Bone marrow (tissue), 2 donors: Measurements from ENCODE around the gene HSPA1B.
"Not testable (repeated sequence)": the region's sequence is repeated elsewhere in the genome, so short reads cannot be mapped to it uniquely, and the experiment has no call there.

ENCODE experiments used
- DNase-seq, 2 donors: peaks; one replicate each; lab custom pipeline; 2025; lab: John Stamatoyannopoulos, UW

Gene HSPA1B

DNA sequence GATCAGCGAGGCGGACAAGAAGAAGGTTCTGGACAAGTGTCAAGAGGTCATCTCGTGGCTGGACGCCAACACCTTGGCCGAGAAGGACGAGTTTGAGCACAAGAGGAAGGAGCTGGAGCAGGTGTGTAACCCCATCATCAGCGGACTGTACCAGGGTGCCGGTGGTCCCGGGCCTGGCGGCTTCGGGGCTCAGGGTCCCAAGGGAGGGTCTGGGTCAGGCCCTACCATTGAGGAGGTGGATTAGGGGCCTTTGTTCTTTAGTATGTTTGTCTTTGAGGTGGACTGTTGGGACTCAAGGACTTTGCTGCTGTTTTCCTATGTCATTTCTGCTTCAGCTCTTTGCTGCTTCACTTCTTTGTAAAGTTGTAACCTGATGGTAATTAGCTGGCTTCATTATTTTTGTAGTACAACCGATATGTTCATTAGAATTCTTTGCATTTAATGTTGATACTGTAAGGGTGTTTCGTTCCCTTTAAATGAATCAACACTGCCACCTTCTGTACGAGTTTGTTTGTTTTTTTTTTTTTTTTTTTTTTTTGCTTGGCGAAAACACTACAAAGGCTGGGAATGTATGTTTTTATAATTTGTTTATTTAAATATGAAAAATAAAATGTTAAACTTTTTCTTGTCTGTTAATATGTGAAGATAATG is 2.2 kb downstream of the HSPA1B start:
- peak in 1 of 2 donors; percentile 54 for DNase-seq

DNA sequence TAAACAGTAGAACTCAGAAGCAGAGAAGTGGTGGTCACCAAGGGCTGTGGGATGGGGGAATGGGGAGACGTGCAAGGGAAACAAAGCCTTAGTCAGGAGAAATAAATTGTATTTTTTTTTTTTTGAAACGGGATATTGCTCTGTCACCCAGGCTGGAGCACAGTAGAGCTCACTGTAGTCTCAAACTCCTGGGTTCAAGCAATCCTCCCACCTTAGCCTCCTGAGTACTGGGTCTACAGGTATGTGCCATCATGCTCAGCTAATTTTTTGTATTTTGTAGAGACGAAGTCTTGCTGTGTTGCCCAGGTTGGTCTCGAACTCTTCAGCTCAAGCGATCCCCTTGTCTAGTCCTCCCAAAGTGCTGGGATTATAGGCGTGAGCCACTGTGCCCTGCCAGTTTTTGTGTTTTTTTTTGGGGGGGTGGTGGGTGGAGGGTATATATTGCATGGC is 3.4 kb downstream of the HSPA1B start:
- no peak for DNase-seq

DNA sequence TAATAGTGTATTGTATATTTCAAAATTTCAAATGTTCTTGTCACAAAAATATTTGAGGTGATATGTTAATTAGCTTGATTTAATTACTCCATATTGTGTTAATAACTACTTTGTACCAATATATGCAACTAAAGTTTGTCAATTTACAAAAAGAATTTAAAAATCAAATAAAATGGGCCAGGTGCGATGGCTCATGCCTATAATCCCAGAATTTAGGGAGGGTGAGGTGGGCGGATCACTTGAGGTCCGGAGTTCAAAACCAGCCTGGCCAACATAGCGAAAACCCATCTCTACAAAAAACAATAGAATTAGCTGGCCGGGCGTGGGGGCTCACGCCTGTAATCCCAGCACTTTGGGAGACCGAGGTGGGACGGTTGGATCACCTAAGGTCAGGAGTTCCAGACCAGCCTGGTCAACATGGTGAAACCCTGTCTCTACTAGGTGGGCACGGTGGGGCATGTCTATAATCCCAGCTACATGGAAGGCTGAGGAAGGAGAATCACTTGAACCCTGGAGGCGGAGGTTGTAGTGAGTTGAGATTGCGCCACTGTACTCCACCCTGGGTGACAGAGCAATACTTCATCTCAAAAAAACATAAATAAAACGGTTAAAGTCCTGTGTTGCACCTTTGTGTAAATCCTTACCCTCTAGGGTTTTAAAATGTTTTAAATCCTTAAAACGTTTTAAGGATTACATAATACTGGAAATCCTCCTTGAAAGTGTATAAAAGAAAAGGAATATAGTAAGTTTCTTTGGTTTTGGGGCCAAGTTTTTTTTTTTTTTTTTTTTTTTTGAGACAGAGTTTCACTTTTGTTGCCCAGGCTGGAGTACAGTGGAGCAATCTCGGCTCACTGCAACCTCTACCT is 4.0 kb downstream of the HSPA1B start:
- DNase-seq, result no peak

DNA sequence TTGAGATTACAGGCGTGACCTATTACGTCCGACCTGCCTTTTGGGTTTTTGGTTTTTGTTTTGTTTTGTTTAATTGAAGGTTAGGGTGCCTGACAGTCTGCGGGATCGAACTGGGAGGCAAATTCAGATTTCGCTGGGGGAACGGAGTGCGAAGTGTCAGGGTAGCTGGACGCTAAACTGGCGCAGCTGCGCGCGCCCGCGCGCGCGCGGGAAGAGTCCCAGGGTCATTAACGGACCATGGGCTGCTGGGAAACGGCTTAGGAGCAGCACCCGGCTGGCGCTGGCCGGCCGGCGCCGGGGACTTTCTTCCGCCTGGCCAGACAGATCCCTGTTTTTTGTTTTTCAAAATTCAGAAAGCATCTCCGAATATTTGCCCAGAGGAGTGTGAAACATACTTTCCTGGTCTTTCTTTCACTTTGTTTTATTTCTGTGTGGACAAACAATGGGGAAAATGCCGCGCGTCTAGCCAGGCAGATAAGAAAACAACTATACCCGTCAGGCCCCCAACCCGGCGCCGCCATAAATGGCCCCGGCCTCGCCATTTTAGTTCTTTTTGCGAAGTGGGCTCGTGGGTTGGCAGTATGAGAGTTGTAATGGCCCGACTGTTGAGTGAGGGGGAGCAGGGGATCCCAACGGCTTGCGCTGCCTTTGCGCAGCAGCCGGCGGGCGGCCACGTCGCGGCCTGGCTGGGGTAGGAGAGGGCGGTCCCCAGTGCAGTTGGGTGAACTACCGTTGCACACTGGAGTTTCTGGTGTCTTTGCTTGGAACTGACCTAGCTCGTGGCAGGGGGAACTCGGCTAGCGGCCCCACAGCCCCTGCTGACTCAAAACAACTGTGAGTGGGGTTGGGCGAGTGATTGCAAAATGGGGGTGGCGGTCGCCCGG is 7.1 kb downstream of the HSPA1B start:
- DNase-seq, result peak; percentile 80 to 84

DNA sequence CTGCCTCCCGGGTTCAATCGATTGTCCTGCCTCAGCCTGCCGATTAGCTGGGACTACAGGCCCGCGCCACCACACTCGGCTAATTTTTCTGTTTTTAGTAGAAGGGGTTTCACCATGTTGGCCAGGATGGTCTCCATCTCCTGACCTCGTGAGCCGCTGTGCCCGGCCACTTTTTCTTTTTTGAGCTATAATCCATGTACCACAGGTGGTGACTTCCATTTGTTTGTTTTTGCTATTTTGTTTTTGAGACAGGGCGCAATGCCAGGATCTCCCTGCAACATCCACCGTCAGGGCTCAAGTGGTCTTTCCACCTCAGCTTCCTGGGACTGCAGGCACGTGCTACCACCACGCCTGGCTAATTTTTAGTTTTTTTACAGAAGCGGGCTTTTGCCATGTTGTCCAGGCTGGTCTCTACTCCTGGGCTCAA is 8.5 kb downstream of the HSPA1B start:
- DNase-seq, result no peak

DNA sequence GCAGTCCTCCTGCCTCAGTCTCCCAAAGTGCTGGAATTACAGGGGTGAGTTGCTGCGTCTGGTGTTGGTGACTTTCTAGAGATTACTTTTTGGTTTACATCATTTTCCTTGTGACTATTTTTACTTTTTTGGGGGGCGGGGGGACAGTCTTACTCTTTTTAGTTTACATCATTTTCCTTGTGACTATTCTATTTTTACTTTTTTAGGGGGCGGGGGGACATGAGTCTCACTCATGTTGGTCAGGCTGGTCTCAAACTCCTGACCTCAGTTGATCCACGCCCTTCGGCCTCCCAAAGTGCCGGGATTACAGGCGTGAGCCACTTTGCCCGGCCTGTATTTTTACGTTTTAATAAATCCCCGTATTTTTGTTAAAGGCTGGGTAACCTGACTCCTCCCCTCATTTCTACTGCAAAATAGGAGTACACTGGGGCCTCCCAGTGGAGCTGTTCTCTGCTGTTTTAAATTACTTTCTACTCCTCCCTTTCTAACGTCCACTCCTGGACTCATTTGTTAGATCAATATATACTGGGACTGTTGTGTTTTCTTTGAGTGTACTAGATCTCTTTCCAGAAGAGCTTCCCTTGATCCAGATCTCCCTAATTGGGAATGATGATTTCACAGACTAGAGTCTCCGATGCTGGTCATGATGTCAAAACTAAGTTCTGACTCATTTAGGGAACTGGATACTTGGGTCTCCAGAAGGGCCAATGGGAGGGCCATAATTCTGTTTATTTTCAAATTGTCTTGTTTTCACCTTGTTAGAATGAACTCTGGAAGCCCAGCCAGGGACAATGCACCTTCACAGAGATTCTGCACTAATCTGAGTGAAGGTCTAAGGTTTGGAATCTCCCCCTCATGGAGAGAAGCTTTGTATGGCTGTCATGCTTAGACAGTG is 9.2 kb downstream of the HSPA1B start:
- no peak for DNase-seq

DNA sequence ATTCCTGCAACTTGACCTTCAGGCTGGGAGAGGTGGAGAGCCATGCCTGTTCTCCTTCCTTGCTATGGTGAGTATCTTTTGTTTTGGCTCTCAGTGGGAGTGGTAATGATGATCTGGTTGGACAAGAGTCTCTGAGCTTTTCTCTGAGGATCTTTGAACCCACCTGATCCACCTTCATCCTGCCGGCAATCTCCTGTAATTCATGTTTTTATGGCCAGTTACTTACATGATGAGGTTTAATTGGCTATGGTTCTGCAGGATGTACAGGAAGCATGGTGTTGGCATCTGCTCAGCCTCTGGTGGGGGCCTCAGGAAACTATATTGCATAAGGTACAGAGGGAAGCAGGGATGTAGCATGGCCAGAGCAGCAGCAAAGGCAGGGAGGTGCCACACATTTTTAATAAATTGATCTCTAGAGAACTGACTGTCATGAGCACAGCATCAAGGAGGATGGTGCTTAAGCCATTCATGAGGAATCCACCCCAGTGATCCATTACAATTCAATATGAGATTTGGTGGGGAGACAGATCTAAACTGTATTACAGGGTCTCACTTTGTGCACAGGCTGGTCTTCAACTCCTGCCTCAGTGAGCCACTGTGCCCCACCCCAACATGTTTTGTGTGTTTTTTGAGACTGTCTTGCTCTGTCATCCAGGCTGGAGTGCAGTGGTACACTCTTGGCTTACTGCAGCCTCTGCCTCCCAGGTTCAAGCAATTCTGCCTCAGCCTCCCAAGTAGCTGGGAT is 10.0 kb downstream of the HSPA1B start:
- no peak for DNase-seq

DNA sequence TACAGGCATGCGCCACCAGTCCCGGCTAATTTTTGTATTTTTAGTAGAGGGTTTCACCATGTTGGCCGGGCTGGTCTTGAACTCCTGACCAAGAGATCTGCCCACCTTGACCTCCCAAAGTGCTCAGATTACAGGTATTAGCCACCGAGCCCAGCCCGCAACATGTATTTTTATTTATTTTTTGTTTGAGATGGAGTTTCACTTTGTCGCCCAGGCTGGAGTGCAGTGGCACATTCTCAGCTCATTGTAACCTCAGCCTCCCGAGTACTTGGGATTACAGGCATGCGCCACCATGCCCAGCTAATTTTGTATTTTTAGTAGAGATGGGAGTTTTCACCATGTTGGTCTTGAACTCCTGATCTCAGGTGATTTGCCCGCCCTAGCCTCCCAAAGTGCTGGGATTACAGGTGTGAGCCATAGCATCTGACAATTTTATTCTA is 10.6 kb downstream of the HSPA1B start:
- DNase-seq, result not testable (repeated sequence)

DNA sequence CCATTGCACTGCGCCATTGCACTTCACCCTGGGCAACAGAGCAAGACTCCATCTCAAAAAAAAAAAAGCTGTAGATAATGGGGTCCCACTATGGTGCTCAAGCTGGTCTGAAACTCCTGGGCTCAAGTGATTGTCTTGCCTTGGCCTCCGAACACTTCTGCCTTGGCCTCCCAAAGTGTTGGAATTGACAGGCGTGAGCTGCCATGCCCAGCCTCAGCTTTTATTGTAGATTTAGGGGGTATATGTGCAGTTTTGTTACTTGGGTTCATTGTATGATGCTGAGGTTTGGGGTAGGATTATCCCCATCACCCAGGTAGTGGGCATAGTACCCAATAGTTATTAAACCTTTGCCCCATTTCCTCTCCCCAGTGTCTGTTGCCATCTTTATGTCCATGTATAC is 11.4 kb downstream of the HSPA1B start:
- DNase-seq, result no peak

DNA sequence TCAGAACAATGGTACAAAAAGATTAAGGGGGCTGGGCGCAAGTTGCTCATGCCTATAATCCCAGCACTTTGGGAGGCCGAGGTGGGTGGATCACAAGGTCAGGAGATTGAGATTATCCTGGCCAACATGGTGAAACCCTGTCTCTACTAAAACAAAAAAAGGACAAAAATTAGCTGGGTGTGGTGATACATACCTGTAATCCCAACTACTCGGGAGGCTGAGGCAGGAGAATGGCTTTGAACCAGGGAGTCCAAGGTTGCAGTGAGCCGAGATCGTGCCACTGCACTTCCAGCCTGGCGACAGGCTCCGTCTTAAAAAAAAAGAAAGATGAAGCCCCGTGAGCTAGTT is 12.2 kb downstream of the HSPA1B start:
- DNase-seq, result not testable (repeated sequence)

DNA sequence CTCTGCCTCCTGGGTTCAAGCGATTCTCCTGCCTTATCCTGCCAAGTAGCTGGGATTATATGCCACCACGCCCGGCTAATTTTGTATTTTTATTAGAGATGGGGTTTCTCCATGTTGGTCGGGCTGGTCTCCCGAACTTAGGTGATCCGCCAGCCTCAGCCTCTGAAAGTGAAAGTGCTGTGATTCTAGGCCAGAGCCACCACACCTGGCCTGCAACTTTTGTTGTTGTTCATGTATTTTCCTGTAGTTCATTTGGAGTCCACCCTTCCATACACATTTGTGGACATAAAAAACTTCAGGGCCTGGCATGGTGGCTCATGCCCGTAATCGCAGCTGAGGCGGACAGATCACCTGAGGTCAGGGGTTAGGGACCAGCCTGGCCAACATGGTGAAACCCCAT is 14.5 kb downstream of the HSPA1B start:
- DNase-seq, result no peak

DNA sequence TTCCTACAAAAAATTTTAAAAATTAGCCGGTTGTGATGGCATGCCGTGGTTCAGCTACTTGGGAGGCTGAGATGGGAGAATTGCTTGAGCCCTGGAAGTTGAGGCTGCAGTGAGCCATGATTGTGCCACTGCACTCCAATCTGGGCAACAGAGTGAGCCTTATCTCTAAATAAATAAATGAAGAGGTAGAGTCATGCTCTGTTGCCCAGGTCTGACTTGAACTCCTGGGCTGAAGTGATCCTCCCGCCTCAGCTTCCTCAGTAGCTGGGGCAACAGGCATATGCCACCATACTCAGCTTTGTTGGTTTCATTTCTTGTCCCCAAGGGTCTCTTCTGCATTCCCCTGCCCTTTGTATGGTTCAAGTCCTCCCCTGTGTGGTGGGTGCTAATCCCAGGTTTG is 17.0 kb downstream of the HSPA1B start:
- DNase-seq, result no peak

DNA sequence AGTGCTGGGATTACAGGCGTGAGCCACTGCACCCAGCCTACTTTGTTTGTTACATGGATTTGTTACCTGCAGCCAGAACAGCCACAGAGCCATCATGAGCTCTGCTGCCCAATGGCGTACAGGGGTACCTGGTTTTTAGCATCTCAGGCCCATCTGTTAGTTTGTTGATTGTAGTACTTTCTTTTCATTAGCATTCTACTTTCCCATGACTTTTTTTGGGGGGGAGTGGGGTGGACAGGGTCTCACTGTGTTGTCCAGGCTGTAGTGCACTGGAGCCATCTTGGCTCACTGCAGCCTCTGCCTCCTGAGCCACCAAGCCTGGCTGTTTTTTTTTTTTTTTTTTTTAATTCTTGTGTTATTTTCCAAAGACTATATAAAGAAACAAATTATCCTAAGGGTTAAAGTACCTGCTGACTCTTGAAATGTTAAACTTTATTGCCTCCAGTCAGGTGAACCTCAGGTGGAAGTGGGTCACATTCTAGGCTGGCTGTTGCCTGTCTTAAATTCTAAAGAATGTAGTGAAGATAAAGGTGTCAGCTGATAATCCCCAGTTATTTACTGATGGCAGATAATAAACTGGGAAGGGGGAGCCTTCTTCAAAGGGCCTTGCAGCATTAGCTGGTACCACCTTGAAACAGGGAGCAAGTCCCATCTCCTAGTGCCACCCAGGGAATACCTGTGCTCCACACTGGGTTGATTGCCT is 19.9 kb downstream of the HSPA1B start:
- DNase-seq, result no peak

DNA sequence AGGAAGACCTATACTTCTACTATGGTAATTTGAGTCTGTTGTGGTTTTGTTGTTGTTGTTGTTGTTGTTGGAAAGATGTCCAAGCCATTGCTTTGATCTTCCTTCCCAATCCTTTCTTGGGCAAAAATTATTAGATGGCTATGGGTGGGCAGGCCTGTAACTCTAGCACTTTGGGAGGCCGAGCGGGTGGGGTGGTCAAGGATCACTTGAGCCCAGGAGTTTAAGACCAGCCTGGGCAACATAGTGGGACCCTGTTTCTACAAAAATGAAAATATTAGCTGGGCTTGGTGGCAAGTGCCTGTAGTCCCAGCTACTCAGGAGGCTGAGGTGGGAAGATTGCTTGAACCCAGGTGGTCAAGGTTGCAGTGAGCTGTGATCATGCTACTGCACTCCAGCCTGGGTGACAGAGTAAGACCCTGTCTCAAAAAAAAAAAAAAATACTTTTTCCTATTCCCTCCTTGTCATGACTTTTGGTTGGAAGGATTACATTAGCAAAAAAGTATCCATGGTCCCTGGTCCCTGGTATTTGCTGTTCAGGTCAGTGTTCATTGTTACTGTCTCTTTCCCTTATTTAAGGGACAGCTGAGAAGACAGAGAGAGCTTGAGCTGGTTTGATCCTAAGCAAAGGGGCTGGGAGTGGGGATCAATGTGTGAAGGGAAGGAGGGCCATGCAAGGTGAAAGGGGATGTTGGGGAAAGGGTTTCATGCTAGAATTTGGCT is 23.4 kb downstream of the HSPA1B start:
- no peak for DNase-seq

DNA sequence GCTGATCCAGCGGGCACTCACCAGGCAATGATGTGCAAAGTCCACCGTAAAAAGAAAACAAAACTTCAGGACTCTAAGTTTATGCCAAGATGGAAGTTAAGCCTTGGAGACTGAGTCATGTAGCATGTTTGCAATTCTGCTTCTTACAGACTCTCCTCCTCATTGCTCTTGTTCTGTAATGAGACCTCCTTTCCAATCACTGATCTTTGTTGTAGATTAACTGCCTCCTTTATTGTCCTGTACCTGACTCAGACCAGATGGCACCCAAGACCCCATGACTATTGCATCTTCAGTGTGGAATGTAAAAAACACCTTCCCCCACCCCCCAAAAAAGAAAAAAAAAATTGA is 23.9 kb downstream of the HSPA1B start:
- no peak for DNase-seq

DNA sequence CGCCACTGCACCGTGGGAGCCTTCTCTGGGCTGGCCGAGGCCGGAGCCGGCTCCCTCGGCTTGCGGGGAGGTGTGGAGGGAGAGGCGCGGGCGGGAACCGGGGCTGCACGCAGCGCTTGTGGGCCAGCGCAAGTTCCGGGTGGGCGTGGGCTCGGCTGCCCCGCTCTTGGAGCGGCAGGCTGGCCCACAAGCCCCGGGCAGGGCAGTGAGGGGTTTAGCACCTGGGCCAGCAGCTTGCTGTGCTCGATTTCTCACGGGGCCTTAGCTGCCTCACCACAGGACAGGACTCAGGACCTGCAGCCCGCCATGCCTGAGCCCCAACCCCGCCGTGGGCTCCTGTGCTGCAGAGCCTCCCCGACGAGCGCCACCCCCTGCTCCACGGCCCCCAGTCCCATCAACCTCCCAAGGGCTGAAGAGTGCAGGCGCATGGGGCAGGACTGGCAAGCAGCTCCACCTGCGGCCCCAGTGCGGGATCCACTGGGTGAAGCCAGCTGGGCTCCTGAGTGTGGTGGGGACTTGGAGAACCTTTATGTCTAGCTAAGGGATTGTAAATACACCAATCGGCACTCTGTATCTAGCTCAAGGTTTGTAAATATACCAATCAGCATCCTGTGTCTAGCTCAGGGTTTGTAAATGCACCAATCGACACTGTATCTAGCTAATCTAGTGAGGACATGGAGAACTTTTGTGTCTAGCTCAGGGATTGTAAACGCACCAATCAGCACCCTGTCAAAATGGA is 24.6 kb downstream of the HSPA1B start:
- not testable (repeated sequence) for DNase-seq

DNA sequence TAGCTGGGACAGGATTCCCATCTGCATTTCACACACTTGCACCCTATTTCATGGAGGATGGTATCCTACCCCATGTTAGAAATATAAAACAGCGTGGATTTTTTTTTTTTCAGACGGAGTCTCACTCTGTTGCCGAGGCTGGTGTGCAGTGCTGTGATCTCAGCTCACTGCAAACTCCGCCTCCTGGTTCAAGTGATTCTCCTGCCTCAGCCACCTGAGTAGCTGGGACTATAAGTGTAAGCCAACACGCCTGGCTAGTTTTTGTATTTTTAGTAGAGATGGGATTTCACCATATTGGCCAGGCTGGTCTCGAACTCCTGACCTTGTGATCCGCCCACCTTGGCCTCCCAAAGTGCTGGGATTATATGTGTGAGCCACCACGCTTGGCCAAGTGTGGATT is 30.2 kb downstream of the HSPA1B start:
- DNase-seq, result not testable (repeated sequence)

DNA sequence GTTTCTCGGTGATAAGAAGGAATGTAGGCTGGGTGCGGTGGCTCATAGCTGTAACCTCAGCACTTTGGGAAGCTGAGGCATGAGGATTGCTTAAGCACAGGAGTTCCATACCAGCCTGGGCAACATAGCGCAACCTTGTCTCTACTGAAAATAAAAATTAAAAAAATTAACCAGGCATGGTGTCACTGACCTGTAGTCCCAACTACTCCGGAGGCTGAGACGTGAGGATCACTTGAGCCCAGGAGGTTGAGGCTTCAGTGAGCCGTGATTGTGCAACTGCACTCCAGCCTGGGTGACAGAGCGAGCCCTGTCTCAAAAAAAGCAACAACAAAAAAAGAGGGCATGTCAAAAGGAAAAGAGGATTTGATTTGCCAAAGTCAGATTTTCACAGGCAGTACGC is 31.2 kb downstream of the HSPA1B start:
- DNase-seq, result no peak

DNA sequence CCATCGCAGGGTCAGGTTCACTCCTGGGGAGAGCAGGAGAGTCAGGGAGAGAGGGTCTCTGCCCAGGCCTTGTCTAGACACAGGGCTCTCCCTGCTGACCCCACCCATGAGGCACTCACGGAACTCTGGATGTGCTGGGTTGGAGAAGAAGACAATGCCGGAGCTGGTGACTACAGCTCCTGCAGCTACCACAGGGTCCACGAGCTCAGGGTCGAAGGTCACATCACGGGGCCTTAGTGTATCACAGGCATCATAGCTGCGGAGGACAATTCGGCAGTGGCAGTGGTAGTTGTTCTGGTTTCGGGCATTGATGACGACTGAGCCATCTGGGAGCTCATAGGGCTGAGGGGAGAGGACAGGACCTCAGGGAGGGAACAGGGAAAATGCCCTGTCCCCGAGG is 32.4 kb downstream of the HSPA1B start:
- no peak for DNase-seq
